B cell (primary cell): ENCODE measurements around the gene CORO2B. TPM values are rescaled to one million over a fixed set of nuclear protein-coding genes. Genes with fewer than 3 reads are reported as not detected.

Source experiments
- ATAC-seq: fragments of 200-7000 bp; cut with Tn5 transposase; one replicate; pipeline ENCODE4 v1.10.0; 2021; ENCODE audit warnings: low read depth, mild to moderate bottlenecking, moderate number of reproducible peaks, moderate library complexity
- CTCF ChIA-PET: fragments of 350-600 bp; sonication (Branson Sonifier 250); formaldehyde crosslinking; loops from one replicate; lab custom pipeline; 2021; ENCODE audit warnings: antibody characterized with exemption, inconsistent platforms; lab: Charles Lee
- POLR2A ChIA-PET: fragments of 350-600 bp; sonication (Branson Sonifier 250); formaldehyde crosslinking; loops from one replicate; lab custom pipeline; 2021; ENCODE audit warnings: antibody characterized with exemption; lab: Charles Lee
- DNase-seq: peaks from one replicate; pipeline ENCODE4 v3.0.0; 2013
- H2AFZ ChIP-seq: 2 replicates; pipeline ENCODE4 v1.6.1; 2012; ENCODE audit warnings: mild to moderate bottlenecking, low read depth, low read length; ENCODE audit not compliant: insufficient read depth, poor library complexity, severe bottlenecking
- H3K27ac ChIP-seq, 2 donors: 1 replicate in 1 of 2; 2 replicates in 1 of 2; pipeline ENCODE4 v1.5.1; 2012 to 2013; ENCODE audit warnings: low read length in 2 of 2, mild to moderate bottlenecking in 2 of 2, moderate library complexity in 1 of 2
- H3K27me3 ChIP-seq, 4 experiments: fragments of 200-600 bp in 1 of 4; sonication (generic) in 1 of 4; replicated peaks in 1 of 4; 1 replicate in 2 of 4; 2 replicates in 2 of 4; pipeline versions ENCODE4 v1.6.1 to v1.7.0; 2013 to 2016; ENCODE audit warnings: low read length in 3 of 4, mild to moderate bottlenecking in 2 of 4, mixed read lengths in 1 of 4, moderate library complexity in 1 of 4; ENCODE audit not compliant: insufficient read depth in 4 of 4, control insufficient read depth in 3 of 4; ENCODE audit errors: control extremely low read depth in 1 of 4
- H3K36me3 ChIP-seq, 2 experiments: replicated peaks in 1 of 2; 1 replicate in 1 of 2; 2 replicates in 1 of 2; pipeline versions ENCODE4 v1.6.1 to v1.7.1; 2013; ENCODE audit warnings: low read length in 1 of 2; ENCODE audit not compliant: insufficient read depth in 2 of 2, control insufficient read depth in 1 of 2; ENCODE audit errors: control extremely low read depth in 1 of 2, extremely low read depth in 1 of 2
- H3K4me1 ChIP-seq, 2 donors: fragments of 200-600 bp in 1 of 2; sonication (generic) in 1 of 2; 1 replicate in 1 of 2; 2 replicates in 1 of 2; pipeline versions ENCODE4 v1.5.1 to v1.6.1; 2013 to 2017; ENCODE audit warnings: low read length in 2 of 2; ENCODE audit not compliant: control insufficient read depth in 2 of 2, insufficient read depth in 2 of 2
- H3K4me2 ChIP-seq: replicated peaks from 2 replicates; pipeline ENCODE3; 2012; ENCODE audit warnings: mild to moderate bottlenecking, low read depth, low read length; ENCODE audit not compliant: poor library complexity, severe bottlenecking
- H3K4me3 ChIP-seq, 5 experiments: fragments of 200-600 bp in 1 of 5; sonication (generic) in 1 of 5; 1 replicate in 3 of 5; 2 replicates in 2 of 5; pipeline versions ENCODE4 v1.5.1 to v1.7.0; 2011 to 2016; ENCODE audit warnings: low read length in 4 of 5, mild to moderate bottlenecking in 4 of 5, low read depth in 2 of 5, control low read depth in 1 of 5, moderate library complexity in 1 of 5; ENCODE audit not compliant: insufficient read depth in 1 of 5; ENCODE audit errors: control extremely low read depth in 1 of 5, extremely low read depth in 1 of 5
- H3K79me2 ChIP-seq: fragments of 200-600 bp; sonication (generic); one replicate; pipeline ENCODE4 v1.6.0; 2016; ENCODE audit warnings: low read length; ENCODE audit not compliant: control insufficient read depth, insufficient read depth
- H3K9ac ChIP-seq: fragments of 200-600 bp; sonication (generic); 2 replicates; pipeline ENCODE4 v1.6.1; 2017; ENCODE audit warnings: mild to moderate bottlenecking, low read length, moderate library complexity
- H3K9me3 ChIP-seq, 3 donors: one replicate each; pipeline versions ENCODE4 v1.6.1 to v1.7.1; 2013; ENCODE audit warnings: low read length in 2 of 3; ENCODE audit not compliant: control insufficient read depth in 2 of 3, insufficient read depth in 1 of 3; ENCODE audit errors: control extremely low read depth in 1 of 3
- H4K20me1 ChIP-seq: 2 replicates; pipeline ENCODE4 v1.6.0; 2012; ENCODE audit warnings: mild to moderate bottlenecking, low read length; ENCODE audit not compliant: insufficient read depth, control insufficient read depth, poor library complexity, severe bottlenecking
- H3K27ac Mint-ChIP-seq: one replicate; pipeline ENCODE4 v1.8.0; 2021; ENCODE audit warnings: mixed read lengths
- H3K27me3 Mint-ChIP-seq: one replicate; pipeline ENCODE4 v1.8.0; 2021; ENCODE audit warnings: mixed read lengths
- H3K4me1 Mint-ChIP-seq: one replicate; pipeline ENCODE4 v1.8.0; 2021; ENCODE audit warnings: mixed read lengths
- H3K4me3 Mint-ChIP-seq: one replicate; pipeline ENCODE4 v1.8.0; 2021; ENCODE audit warnings: mixed read lengths
- H3K9me3 Mint-ChIP-seq: one replicate; pipeline ENCODE4 v1.8.0; 2022; ENCODE audit warnings: mixed read lengths; ENCODE audit not compliant: insufficient read depth
- EZH2 ChIP-seq: IDR thresholded peaks from 2 replicates; pipeline ENCODE4 v1.6.1; 2012; ENCODE audit warnings: borderline replicate concordance, low read depth, mild to moderate bottlenecking, moderate library complexity, low read length; ENCODE audit not compliant: insufficient read depth, poor library complexity, severe bottlenecking
- WGBS: methylation state at CpG from one replicate; pipeline ENCODE4 v1.1.5; 2013; ENCODE audit warnings: missing lambda C conversion rate; ENCODE audit not compliant: insufficient coverage; 5-methylcytosine and 5-hydroxymethylcytosine counted together
- intact Hi-C: fragments of 100-400 bp; cut with micrococcal nuclease; formaldehyde crosslinking; loops from one replicate; pipeline ENCODE4 v1.10.0; 2022
- polyA plus RNA-seq: library from polyadenylated mRNA; depleted of rRNA; stranded (reverse); fragments of >200 nt; gene quantifications from 2 replicates; pipeline ENCODE4 v1.2.3, GENCODE V29; 2012
- total RNA-seq, 2 donors: library from RNA; stranded (reverse); fragments of 120-200 nt in 1 of 2; gene quantifications; 1 replicate in 1 of 2; 2 replicates in 1 of 2; pipeline versions ENCODE4 v1.2.3 to v1.2.4, GENCODE V29; 2013 to 2022
- TF ChIP-seq, protein P1 (sequence below): fragments of 200-600 bp; IDR thresholded peaks from one replicate; pipeline ENCODE4 v1.8.0; 2022; ENCODE audit warnings: antibody characterized with exemption, mild to moderate bottlenecking

The CORO2B gene
- total and polyA plus RNA-seq, 2 donors (not counting 1 experiment from before 2014, with no cell fraction given), result 9.5 to 11.3 TPM

DNA sequence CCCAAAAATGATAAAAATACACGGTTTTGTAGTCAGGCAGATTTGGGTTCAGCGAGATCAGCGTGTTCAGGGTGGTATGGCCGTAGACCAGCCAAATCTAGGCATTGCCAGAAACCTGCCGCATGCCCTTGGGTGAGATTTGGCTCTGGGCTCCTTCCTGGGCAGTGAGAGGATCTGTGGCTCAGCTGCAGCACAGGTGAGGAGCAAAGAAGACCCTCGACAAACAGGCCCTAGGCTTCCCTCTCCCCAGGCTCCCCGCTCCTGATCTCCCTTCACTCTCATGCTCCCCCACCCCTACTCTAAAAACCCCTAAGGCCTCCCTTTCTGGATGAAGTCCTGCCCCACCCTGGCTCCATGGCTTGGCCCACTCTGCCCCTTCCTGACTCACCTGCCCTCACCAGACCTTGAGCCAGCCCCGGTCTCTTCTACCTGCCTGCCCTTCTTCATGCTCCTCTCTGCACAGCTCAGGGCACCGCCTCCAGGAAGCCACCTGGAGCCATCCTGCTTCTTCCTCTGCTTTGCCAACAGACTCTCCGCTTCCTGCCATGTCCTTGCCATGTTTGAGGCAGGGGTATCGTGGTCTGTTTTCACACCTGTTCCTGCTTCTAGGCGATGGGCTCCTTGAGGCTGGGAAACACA, 88.1 kb downstream of the CORO2B start:
- POLR2A ChIA-PET, result no interaction called here
- WGBS, result 80% methylated on average over 11 of the region's 12 CpGs
- TF ChIP-seq, protein P1, sequence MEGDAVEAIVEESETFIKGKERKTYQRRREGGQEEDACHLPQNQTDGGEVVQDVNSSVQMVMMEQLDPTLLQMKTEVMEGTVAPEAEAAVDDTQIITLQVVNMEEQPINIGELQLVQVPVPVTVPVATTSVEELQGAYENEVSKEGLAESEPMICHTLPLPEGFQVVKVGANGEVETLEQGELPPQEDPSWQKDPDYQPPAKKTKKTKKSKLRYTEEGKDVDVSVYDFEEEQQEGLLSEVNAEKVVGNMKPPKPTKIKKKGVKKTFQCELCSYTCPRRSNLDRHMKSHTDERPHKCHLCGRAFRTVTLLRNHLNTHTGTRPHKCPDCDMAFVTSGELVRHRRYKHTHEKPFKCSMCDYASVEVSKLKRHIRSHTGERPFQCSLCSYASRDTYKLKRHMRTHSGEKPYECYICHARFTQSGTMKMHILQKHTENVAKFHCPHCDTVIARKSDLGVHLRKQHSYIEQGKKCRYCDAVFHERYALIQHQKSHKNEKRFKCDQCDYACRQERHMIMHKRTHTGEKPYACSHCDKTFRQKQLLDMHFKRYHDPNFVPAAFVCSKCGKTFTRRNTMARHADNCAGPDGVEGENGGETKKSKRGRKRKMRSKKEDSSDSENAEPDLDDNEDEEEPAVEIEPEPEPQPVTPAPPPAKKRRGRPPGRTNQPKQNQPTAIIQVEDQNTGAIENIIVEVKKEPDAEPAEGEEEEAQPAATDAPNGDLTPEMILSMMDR, result no peak
- no peak for TF ChIP-seq EZH2

DNA sequence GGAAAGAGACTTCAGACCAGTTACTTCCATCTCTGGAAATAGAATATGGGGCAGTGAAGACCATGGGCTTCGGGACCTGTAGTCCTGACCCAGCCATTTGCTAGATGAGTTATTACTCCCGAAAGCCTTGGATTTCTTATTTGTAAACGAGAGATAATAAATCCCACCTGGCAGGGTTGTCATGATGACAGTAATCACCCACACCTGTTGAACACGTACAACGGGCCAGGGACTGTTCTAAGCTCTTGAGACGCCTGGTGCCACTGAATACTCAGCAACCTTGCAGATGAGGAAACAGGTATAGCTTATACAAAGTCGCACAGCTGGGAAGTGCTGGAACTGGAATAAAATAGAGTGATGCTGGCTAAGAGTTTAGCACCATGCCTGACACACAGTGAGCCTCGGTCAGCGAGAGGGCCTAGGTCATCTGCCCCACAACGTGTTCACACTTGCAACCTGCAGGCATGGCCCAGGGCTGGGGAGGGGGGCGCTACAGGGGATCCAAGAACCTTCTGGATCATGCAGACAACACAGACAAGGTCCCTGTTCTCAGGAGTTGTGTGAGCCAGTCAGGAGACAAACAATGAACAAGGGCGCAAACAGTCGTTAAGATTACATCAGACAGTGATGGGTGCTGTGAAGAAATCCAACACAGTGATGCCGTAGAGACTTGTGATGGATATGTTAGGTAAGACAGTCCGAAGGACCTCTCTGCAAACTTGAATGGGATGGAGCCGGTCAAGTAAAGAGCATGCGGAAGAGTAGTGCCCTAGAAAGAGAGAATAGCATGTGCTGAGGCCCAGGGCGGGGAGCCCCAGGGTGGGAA, 89.2 kb downstream of the CORO2B start:
- Histone ChIP-seq H3K9me3 (no peaks in the 10 kb centered on the region), H2AFZ (no peak overlapping the region), H3K9ac (no peak overlapping the region), H3K4me1 (peaks cover 9 to 10% of the 10 kb centered on the region in 2 donors), H4K20me1 (no peaks in the 10 kb centered on the region), H3K4me2 (no peak overlapping the region), H3K79me2 (no peaks in the 10 kb centered on the region), H3K27ac (no peak overlapping the region), H3K36me3 (no peaks in the 10 kb centered on the region), H3K27me3 (no peaks in the 10 kb centered on the region), H3K4me3 (no peak overlapping the region)
- Mint-ChIP-seq H3K27ac (no peak overlapping the region), H3K9me3 (no peaks in the 10 kb centered on the region), H3K4me1 (peaks cover 12% of the 10 kb centered on the region), H3K4me3 (no peak overlapping the region), H3K27me3 (peaks cover 12% of the 10 kb centered on the region)
- ATAC-seq (no peak), DNase-seq (no peak)
- CTCF ChIA-PET, result interaction anchor here (0.9 to 22.4 kb wide), 4 partner anchors 14 to 116 kb away, joined by 3 to 409 read pairs (median 92); no protein-coding TSS in a partner anchor
- no peak for TF ChIP-seq EZH2
- TF ChIP-seq, protein P1, result no peak
- intact Hi-C loops, result no loop called here
- 96% methylated on average over 16 of the region's 18 CpGs for WGBS
- POLR2A ChIA-PET, result no interaction called here

More for the DNA sequence above, 88.1 kb downstream of the CORO2B start:
- no peaks in the 10 kb centered on the region for H3K79me2 ChIP-seq
- no peaks in the 10 kb centered on the region for H3K36me3 ChIP-seq
- H3K9ac ChIP-seq, result no peak overlapping the region
- H2AFZ ChIP-seq, result no peak overlapping the region
- H3K27ac ChIP-seq, result no peak overlapping the region
- no peaks in the 10 kb centered on the region for H3K9me3 Mint-ChIP-seq
- no peak overlapping the region for H3K4me3 ChIP-seq
- no peak overlapping the region for H3K4me3 Mint-ChIP-seq
- H3K4me2 ChIP-seq, result peak overlapping the region; percentile 21
- H3K4me1 ChIP-seq, result peaks cover 9 to 10% of the 10 kb centered on the region in 2 donors
- no peak overlapping the region for H3K27ac Mint-ChIP-seq
- H3K4me1 Mint-ChIP-seq, result peaks cover 9% of the 10 kb centered on the region
- H3K9me3 ChIP-seq, result no peaks in the 10 kb centered on the region
- no peaks in the 10 kb centered on the region for H4K20me1 ChIP-seq
- intact Hi-C loops, result no loop called here
- ATAC-seq (no peak), DNase-seq (no peak)
- H3K27me3 ChIP-seq, result no peaks in the 10 kb centered on the region
- H3K27me3 Mint-ChIP-seq, result peaks cover 4% of the 10 kb centered on the region
- CTCF ChIA-PET, result interaction anchor here (6.7 to 22.4 kb wide), 3 partner anchors 8 to 115 kb away, joined by 47 to 409 read pairs (median 178); no protein-coding TSS in a partner anchor
